T follicular helper cell (primary cell): ENCODE data around the gene UGT1A8.
"Not testable (repeated sequence)": the region's sequence is repeated elsewhere in the genome, so short reads cannot be mapped to it uniquely, and the experiment has no call there.

ENCODE experiments used
- DNase-seq: peaks from one replicate; pipeline ENCODE4 v3.0.0-alpha.2; 2020; ENCODE audit warnings: low read depth

The UGT1A8 gene

GRCh38 chr2:233639860-233640259 is 22.4 kb downstream of the UGT1A8 start:
- DNase-seq, result no peak

- no peak for DNase-seq
These were observed 25.7 kb downstream of the UGT1A8 start for GRCh38 chr2:233643128-233643527.

- DNase-seq, result not testable (repeated sequence)
These were observed 28.6 kb downstream of the UGT1A8 start for GRCh38 chr2:233646033-233646432.

- DNase-seq, result no peak
These were observed 33.5 kb downstream of the UGT1A8 start for GRCh38 chr2:233650981-233651380.

GRCh38 chr2:233651430-233651829 is 34.0 kb downstream of the UGT1A8 start:
- no peak for DNase-seq

- no peak for DNase-seq
These were observed 37.1 kb downstream of the UGT1A8 start for GRCh38 chr2:233654501-233654900.

- DNase-seq, result no peak
These were observed 37.6 kb downstream of the UGT1A8 start for GRCh38 chr2:233655043-233655442.

- DNase-seq, result not testable (repeated sequence)
These were observed 38.5 kb downstream of the UGT1A8 start for GRCh38 chr2:233655943-233656342.

- no peak for DNase-seq
These were observed 39.0 kb downstream of the UGT1A8 start for GRCh38 chr2:233656443-233656842.

- no peak for DNase-seq
These were observed 41.2 kb downstream of the UGT1A8 start for GRCh38 chr2:233658610-233659009.

GRCh38 chr2:233663911-233664310 is 46.5 kb downstream of the UGT1A8 start:
- no peak for DNase-seq

GRCh38 chr2:233668605-233669260 is 51.3 kb downstream of the UGT1A8 start:
- DNase-seq, result no peak

- DNase-seq, result no peak
These were observed 54.1 kb downstream of the UGT1A8 start, which contains the start of gene UGT1A9 for GRCh38 chr2:233671290-233672161. Gene UGT1A9, plus strand, starts transcription at chr2:233671898. Its CDS starts 37 bp downstream, at chr2:233671935.

- DNase-seq, result no peak
These were observed 55.5 kb downstream of the UGT1A8 start for GRCh38 chr2:233672886-233673285.

- DNase-seq, result no peak
These were observed 56.5 kb downstream of the UGT1A8 start for GRCh38 chr2:233673896-233674295.

- DNase-seq, result no peak
These were observed 56.9 kb downstream of the UGT1A8 start for GRCh38 chr2:233674314-233674713.

- no peak for DNase-seq
These were observed 57.6 kb downstream of the UGT1A8 start for GRCh38 chr2:233674995-233675394.

- DNase-seq, result no peak
These were observed 58.6 kb downstream of the UGT1A8 start for GRCh38 chr2:233676046-233676445.

GRCh38 chr2:233679196-233679595 is 61.8 kb downstream of the UGT1A8 start:
- no peak for DNase-seq

GRCh38 chr2:233680361-233681045 is 63.1 kb downstream of the UGT1A8 start:
- no peak for DNase-seq

- DNase-seq, result no peak
These were observed 64.2 kb downstream of the UGT1A8 start, which contains the start of gene UGT1A7 for GRCh38 chr2:233681521-233682099. Gene UGT1A7, plus strand, starts transcription at chr2:233681901. Its CDS starts 37 bp downstream, at chr2:233681938.

GRCh38 chr2:233684640-233685039 is 67.2 kb downstream of the UGT1A8 start:
- DNase-seq, result no peak
